Umbilical cord (tissue), 2 donors: ENCODE measurements around the gene SIL1. TPM values are rescaled to one million over a fixed set of nuclear protein-coding genes. Genes with fewer than 3 reads are reported as not detected.

Experiments
- DNase-seq: peaks from one replicate; pipeline ENCODE4 v3.0.0-alpha.2; 2015; ENCODE audit warnings: low spot score
- total RNA-seq: library from RNA; depleted of rRNA; stranded (reverse); fragments of >200 nt; gene quantifications from one replicate; pipeline ENCODE4 v1.2.3, GENCODE V29; 2014; ENCODE audit warnings: low replicate concordance; ENCODE audit not compliant: insufficient read depth

The SIL1 gene
- total RNA-seq, 1 donor from 2014 or later = 48.9 TPM

GRCh38 chr5:138983984-138984383 lies 214.2 kb downstream of the SIL1 start:
- no peak for DNase-seq

DNA sequence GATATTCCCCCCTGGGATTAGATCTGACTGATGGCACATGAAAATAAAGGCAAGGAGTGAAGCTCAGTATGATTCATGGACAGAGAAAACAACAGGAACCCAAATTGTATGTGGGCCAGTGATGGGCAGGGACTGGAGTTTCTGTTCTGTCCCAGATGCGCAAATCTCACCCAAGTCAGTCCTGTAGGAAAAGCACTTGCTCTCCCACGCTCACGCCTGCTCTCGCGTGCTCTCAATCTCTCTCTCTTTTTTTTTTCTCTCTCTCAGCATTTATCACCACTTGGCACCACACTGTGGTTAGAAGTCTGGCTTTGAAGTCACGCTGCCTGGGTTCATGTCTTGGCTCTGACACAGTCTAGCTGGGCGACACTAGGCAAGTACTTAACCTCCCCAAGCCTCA lies 216.6 kb downstream of the SIL1 start:
- DNase-seq = no peak

- no peak for DNase-seq
These were observed 217.0 kb downstream of the SIL1 start for GRCh38 chr5:138981131-138981530.

DNA sequence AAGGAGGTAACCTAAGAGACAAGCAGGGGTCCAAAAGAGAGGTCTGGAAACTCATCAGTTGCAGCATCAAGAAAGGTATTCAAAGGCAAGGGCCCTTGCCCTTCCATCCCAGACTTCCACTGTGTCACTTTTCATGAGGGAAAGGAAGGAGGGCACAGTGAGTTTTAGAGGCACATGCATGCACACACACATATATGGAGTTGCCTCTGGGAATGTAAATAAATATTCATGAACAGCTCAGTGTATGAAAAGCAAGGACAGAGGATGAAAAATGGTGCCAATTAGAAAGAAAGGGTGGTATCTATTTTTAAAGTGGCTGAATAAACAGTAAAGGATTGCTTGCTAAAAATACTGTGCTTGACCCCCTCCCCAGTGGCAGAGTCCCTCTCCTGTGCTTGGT lies 217.7 kb downstream of the SIL1 start:
- DNase-seq = no peak

GRCh38 chr5:138979684-138980280 lies 218.4 kb downstream of the SIL1 start:
- no peak for DNase-seq

GRCh38 chr5:138978581-138978980 lies 219.6 kb downstream of the SIL1 start:
- no peak for DNase-seq

DNA sequence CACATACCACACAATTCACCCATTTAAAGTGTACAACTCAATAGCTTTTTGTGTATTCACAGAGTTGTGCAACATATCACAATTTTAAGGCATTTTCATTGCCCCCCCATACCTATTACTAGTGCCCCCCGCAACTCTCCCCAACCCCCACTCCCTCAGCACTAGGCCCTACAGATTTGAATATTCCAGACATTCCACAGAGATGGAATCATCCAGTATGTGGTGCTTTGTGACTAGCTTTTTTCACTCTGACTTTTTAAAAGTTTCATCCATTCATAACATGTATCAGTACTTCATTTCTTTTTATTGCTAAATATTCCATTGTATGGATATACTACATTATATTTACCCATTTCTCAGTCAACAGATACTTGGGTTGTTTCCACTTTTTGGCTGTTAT lies 220.1 kb downstream of the SIL1 start:
- no peak for DNase-seq

- DNase-seq = peak; percentile 89
These were observed 222.9 kb downstream of the SIL1 start for GRCh38 chr5:138975098-138975847.

- peak; percentile 85 for DNase-seq
These were observed 223.7 kb downstream of the SIL1 start for GRCh38 chr5:138974227-138975063.

DNA sequence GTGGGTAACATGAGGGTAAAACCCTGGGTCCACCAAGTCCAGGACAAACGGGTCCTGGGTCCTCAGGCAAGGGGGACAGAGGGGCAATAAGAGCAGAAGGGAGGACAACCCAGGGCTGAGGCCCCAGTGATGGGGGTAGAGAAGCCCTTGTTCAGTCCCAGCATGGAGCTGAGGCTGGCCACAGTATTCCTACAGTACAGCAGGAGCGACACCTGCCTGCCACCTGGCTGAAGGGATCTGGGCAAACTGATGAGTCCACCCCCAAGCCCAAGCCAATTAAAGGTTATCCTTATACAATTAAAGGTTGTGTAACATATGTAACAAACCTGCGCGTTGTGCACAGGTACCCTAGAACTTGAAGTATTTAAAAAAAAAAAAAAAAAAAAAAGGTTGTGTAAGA lies 225.3 kb downstream of the SIL1 start:
- no peak for DNase-seq

DNA sequence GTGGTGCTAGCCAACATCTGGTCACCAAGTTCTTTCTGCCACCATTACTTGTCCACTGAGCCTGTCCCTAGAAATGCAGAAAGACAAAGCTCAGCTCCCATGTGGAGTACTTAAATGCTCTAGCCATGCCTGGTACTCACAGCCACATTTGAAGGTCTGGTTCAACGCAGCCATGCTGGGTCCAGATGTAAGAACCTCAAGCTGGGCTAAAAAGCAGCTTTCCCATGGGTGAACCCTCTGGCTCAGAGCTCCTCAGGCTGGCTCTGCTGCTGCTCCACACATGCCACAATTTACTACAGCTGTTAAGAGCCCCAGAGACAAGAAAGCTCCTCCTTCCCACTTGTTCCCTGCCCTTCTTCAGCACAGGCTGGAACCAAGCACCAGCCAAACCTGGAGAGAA lies 225.9 kb downstream of the SIL1 start:
- DNase-seq = no peak

GRCh38 chr5:138969323-138970002 lies 228.7 kb downstream of the SIL1 start:
- no peak for DNase-seq

DNA sequence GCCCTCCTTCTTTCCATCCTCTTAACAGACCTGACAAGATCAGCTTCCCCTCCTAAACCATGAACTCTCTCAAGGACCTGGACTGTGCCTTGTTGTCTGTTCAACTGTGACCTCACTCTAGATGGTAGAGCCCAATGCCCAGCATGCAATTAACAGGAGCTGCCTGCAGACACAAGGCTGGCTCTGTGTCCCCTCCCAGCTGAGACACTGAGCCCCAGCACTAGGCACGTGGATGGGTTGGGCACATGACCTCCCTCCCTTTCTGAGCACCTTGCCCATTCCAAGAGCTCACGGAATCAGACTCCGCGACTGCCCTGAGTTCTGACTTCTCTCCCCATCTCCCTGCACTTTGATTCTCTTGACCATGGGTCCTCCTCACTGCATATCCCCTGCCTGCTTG lies 229.6 kb downstream of the SIL1 start:
- DNase-seq = no peak

DNA sequence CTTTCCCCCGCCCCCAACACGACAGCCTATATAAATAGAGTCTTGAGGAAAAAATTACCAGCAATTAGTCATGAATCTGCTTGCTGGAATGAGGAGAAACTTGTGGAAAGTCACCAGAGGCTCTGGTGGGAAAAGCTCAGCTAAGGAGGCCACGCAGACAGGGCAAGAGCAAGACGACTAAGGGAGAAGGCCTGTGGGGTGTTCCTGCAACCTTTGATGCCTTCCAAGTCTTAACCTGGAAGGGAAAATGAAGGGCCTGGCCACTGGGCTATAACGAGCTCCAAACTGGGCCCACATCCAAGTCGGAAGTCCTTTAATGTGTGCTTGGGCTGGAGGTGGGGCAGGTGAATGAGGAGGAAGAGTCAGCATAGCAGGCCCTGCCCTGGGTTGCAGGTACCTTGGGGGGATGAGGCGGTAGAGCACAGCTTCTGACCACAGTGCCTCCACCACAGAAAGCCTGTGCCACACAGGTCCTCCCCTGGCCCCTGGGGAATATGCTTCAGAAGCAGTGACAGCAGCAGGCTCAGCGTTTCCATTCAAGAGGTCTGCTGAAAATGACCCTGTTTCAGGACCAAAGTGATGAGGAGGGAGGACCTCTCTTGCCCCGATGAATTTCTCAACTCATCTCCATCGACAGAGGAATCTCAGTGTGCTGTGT lies 230.2 kb downstream of the SIL1 start:
- DNase-seq = no peak

GRCh38 chr5:138966236-138966985 lies 231.8 kb downstream of the SIL1 start:
- no peak for DNase-seq

- no peak for DNase-seq
These were observed 232.5 kb downstream of the SIL1 start for GRCh38 chr5:138965626-138966025.

DNA sequence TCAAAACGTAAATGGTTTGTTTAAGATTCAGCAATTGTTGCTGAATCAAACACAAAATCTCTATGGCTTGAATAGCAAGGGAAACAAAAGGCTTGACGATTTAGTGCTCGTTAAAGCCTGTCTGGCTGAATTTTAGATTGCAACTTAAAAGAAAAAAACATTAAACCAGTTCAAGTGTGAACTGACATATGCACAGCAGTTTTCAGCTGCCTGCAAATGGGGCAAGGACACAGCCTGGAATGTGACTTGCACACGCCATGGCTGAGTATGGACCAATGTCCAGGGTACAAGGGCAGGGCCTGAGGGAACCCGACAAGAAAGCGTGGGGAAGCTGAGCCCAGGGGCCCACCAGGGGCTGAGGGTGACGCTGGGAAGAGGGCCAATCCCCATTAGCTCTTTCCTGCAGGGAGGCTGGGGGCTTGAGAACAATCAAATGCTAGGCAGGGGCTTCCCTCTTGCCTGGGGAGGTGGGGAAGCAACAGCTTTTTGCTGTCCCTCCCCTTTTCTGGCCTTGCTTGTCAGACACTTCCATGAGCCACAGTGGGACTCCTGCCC lies 233.4 kb downstream of the SIL1 start:
- no peak for DNase-seq

- no peak for DNase-seq
These were observed 234.3 kb downstream of the SIL1 start for GRCh38 chr5:138963763-138964371.

DNA sequence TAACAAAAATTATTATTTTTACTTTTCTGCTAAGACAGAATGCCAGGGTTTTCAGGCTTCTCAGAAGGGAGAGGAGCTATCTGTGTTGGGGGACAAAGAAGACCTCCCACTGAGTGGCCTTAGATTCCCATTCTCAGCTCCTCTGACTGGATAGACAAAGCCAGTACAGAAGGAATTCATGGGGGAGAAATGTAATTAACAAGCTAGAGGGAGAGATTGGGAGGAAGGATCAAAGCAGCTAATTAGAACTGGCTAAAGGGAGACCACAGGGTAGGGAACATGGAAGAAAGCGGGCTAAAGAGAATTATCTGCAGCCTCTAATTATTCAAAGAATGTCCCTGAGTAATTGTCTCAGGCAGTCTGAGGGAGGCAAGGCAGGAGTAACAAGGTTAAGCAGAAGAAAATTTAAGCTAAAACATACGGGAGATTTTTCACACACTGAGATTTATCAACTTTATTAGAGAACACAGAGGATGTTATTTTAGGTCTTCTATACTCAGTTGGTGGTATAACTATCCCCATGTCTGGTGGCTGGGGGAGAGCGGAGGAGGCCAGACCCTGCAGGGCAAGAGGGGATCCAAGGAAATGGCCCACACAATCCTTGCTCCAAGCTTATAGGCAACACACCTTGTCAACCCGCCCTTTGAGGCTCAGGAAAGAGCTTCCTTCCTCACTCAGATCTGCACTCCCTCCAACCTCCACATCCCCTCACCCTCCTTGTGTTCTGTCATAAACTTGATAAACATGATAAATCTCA lies 235.4 kb downstream of the SIL1 start:
- DNase-seq = no peak
